MM.1S (cell line): ENCODE results near the gene UNC5C.

ENCODE experiments used
- DNase-seq: peaks from one replicate; pipeline ENCODE4 v3.0.0-alpha.2; 2015
- H2AFZ ChIP-seq: fragments of 300-600 bp; sonication (generic); 2 replicates; pipeline ENCODE4 v1.6.0; 2016; ENCODE audit warnings: antibody characterized with exemption, low read length
- H3F3A ChIP-seq: fragments of 300-600 bp; sonication (generic); 2 replicates; pipeline ENCODE4 v1.6.1; 2016; ENCODE audit warnings: mild to moderate bottlenecking, antibody characterized with exemption, low read length, moderate library complexity, mixed read lengths; ENCODE audit not compliant: insufficient read depth
- H3K27ac ChIP-seq: fragments of 300-600 bp; sonication (generic); 2 replicates; pipeline ENCODE4 v1.5.1; 2016; ENCODE audit warnings: mild to moderate bottlenecking, low read length
- H3K27me3 ChIP-seq: fragments of 300-600 bp; sonication (generic); replicated peaks from 2 replicates; pipeline ENCODE4 v1.6.0; 2016; ENCODE audit warnings: low read length; ENCODE audit not compliant: insufficient read depth
- H3K36me3 ChIP-seq: fragments of 300-600 bp; sonication (generic); replicated peaks from 2 replicates; pipeline ENCODE4 v1.6.1; 2016; ENCODE audit warnings: mild to moderate bottlenecking, low read length, mixed read lengths; ENCODE audit not compliant: insufficient read depth
- H3K4me1 ChIP-seq: fragments of 300-600 bp; sonication (generic); 2 replicates; pipeline ENCODE4 v1.6.1; 2016; ENCODE audit warnings: low read length, mixed read lengths
- H3K4me2 ChIP-seq: fragments of 300-600 bp; sonication (generic); 2 replicates; pipeline ENCODE4 v1.6.0; 2016; ENCODE audit warnings: low read depth, low read length
- H3K4me3 ChIP-seq: fragments of 300-600 bp; sonication (generic); 2 replicates; pipeline ENCODE4 v1.5.1; 2016; ENCODE audit warnings: low read length, mixed read lengths
- H3K79me2 ChIP-seq: fragments of 300-600 bp; sonication (generic); 2 replicates; pipeline ENCODE4 v1.6.1; 2016; ENCODE audit warnings: mixed run types, low read length, mixed read lengths
- H3K9ac ChIP-seq: fragments of 300-600 bp; sonication (generic); 2 replicates; pipeline ENCODE4 v1.6.1; 2016; ENCODE audit warnings: low read length, mixed read lengths
- H3K9me2 ChIP-seq: fragments of 300-600 bp; sonication (generic); replicated peaks from 2 replicates; pipeline ENCODE4 v1.6.1; 2016; ENCODE audit warnings: mild to moderate bottlenecking, low read length, mixed read lengths; ENCODE audit not compliant: insufficient read depth
- H3K9me3 ChIP-seq: fragments of 300-600 bp; sonication (generic); replicated peaks from 2 replicates; pipeline ENCODE4 v1.6.1; 2016; ENCODE audit warnings: mild to moderate bottlenecking, low read length, mixed read lengths; ENCODE audit not compliant: insufficient read depth
- H4K20me1 ChIP-seq: fragments of 300-600 bp; sonication (generic); 2 replicates; pipeline ENCODE4 v1.6.1; 2016; ENCODE audit warnings: mild to moderate bottlenecking, low read length, moderate library complexity, mixed read lengths; ENCODE audit not compliant: insufficient read depth
- EZH2 ChIP-seq: fragments of 300-600 bp; sonication (generic); optimal IDR thresholded peaks from 2 replicates; pipeline ENCODE3; 2017; ENCODE audit warnings: low read depth, mild to moderate bottlenecking, antibody characterized with exemption, low read length, mixed read lengths
- EZH2phosphoT487 ChIP-seq: fragments of 300-600 bp; sonication (generic); IDR thresholded peaks from 2 replicates; pipeline ENCODE4 v1.6.1; 2018; ENCODE audit warnings: antibody characterized with exemption, low read length
- TF ChIP-seq, protein P1 (sequence below): fragments of 300-600 bp; sonication (generic); IDR thresholded peaks from 2 replicates; pipeline ENCODE4 v1.5.1; 2016; ENCODE audit warnings: antibody characterized with exemption, low read length, mixed read lengths

The UNC5C gene

GRCh38 chr4:95363559-95363925, 185.2 kb downstream of the UNC5C start:
- no peaks in the 10 kb centered on the region for H3K9me2 ChIP-seq
- H3K4me3 ChIP-seq = no peak overlapping the region
- H2AFZ ChIP-seq = peak overlapping the region; percentile 27; the same call in 1 of the 2 replicates

GRCh38 chr4:95362906-95363558, 185.7 kb downstream of the UNC5C start:
- no peak for TF ChIP-seq EZH2
- no peak overlapping the region for H2AFZ ChIP-seq
- H3K4me3 ChIP-seq = no peak overlapping the region
- H3K9me3 ChIP-seq = no peaks in the 10 kb centered on the region
- peak; percentile 7 for DNase-seq
- H3K9me2 ChIP-seq = no peaks in the 10 kb centered on the region
- no peaks in the 10 kb centered on the region for H4K20me1 ChIP-seq
- H3K27ac ChIP-seq = peak overlapping the region; percentile 23; the same call in 1 of the 2 replicates
- no peak overlapping the region for H3K9ac ChIP-seq
- no peaks in the 10 kb centered on the region for H3F3A ChIP-seq
- no peaks in the 10 kb centered on the region for H3K36me3 ChIP-seq
- no peaks in the 10 kb centered on the region for H3K4me1 ChIP-seq
- no peaks in the 10 kb centered on the region for H3K27me3 ChIP-seq
- H3K4me2 ChIP-seq = peak overlapping the region; percentile 29; the same call in 1 of the 2 replicates
- H3K79me2 ChIP-seq = no peaks in the 10 kb centered on the region

More at GRCh38 chr4:95363559-95363925, 185.2 kb downstream of the UNC5C start:
- no peaks in the 10 kb centered on the region for H3K4me1 ChIP-seq
- no peak overlapping the region for H3K9ac ChIP-seq
- peak overlapping the region; percentile 23; the same call in 1 of the 2 replicates for H3K27ac ChIP-seq
- no peaks in the 10 kb centered on the region for H3K9me3 ChIP-seq
- no peaks in the 10 kb centered on the region for H4K20me1 ChIP-seq
- no peaks in the 10 kb centered on the region for H3K36me3 ChIP-seq
- TF ChIP-seq, protein P1, sequence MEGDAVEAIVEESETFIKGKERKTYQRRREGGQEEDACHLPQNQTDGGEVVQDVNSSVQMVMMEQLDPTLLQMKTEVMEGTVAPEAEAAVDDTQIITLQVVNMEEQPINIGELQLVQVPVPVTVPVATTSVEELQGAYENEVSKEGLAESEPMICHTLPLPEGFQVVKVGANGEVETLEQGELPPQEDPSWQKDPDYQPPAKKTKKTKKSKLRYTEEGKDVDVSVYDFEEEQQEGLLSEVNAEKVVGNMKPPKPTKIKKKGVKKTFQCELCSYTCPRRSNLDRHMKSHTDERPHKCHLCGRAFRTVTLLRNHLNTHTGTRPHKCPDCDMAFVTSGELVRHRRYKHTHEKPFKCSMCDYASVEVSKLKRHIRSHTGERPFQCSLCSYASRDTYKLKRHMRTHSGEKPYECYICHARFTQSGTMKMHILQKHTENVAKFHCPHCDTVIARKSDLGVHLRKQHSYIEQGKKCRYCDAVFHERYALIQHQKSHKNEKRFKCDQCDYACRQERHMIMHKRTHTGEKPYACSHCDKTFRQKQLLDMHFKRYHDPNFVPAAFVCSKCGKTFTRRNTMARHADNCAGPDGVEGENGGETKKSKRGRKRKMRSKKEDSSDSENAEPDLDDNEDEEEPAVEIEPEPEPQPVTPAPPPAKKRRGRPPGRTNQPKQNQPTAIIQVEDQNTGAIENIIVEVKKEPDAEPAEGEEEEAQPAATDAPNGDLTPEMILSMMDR = no peak
- TF ChIP-seq EZH2phosphoT487 (no peak), EZH2 (no peak)
- H3K27me3 ChIP-seq = no peaks in the 10 kb centered on the region
- DNase-seq = peak; percentile 37
- H3F3A ChIP-seq = no peaks in the 10 kb centered on the region
- H3K4me2 ChIP-seq = peak overlapping the region; percentile 29; the same call in 1 of the 2 replicates
- H3K79me2 ChIP-seq = no peaks in the 10 kb centered on the region

DNA sequence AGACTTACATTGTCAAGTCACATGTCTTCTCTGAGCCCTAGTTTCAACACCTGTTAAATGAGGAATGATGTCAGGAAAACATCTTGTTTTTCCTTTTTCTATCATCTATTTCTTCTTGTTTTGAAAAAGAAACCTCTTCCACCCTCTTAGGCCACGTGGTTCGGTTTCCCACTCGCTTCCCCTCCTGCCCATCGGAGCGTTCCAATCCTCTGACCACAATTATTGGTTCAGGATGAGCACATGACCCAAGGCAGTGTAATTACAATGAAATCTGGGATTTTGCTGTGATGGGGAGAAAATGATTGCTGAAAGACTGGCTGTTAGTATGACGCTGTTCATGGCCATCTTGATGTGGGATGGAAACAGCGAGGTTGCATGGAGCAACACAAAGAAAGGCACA, 186.7 kb downstream of the UNC5C start:
- Histone ChIP-seq H4K20me1 (no peaks in the 10 kb centered on the region), H3K4me2 (no peak overlapping the region), H2AFZ (no peak overlapping the region), H3K9ac (no peak overlapping the region), H3K27me3 (no peaks in the 10 kb centered on the region), H3K36me3 (no peaks in the 10 kb centered on the region), H3K9me2 (no peaks in the 10 kb centered on the region), H3F3A (no peaks in the 10 kb centered on the region), H3K27ac (no peak overlapping the region), H3K9me3 (no peaks in the 10 kb centered on the region), H3K4me3 (no peak overlapping the region), H3K79me2 (no peaks in the 10 kb centered on the region), H3K4me1 (no peaks in the 10 kb centered on the region)
- DNase-seq = no peak
- TF ChIP-seq, protein P1 = no peak
- TF ChIP-seq EZH2 = no peak

GRCh38 chr4:95361696-95361965, 187.1 kb downstream of the UNC5C start:
- no peak overlapping the region for H3K27ac ChIP-seq
- no peak overlapping the region for H3K9ac ChIP-seq
- no peaks in the 10 kb centered on the region for H3K9me2 ChIP-seq
- no peaks in the 10 kb centered on the region for H3K9me3 ChIP-seq
- no peaks in the 10 kb centered on the region for H3K79me2 ChIP-seq
- TF ChIP-seq EZH2 (no peak), EZH2phosphoT487 (no peak)
- no peaks in the 10 kb centered on the region for H3K27me3 ChIP-seq
- DNase-seq = no peak
- H2AFZ ChIP-seq = no peak overlapping the region
- no peaks in the 10 kb centered on the region for H3K4me1 ChIP-seq
- no peaks in the 10 kb centered on the region for H3F3A ChIP-seq
- no peaks in the 10 kb centered on the region for H4K20me1 ChIP-seq
- no peak overlapping the region for H3K4me3 ChIP-seq
- H3K4me2 ChIP-seq = no peak overlapping the region
- no peaks in the 10 kb centered on the region for H3K36me3 ChIP-seq
